LNCAP (cell line): Measurements from ENCODE around the gene PTPRQ.

ENCODE experiments used
- TF ChIP-seq, protein P1 (sequence below): fragments of 450-650 bp; IDR thresholded peaks from 2 replicates; pipeline ENCODE4 v1.5.1; 2017; ENCODE audit warnings: mild to moderate bottlenecking

Gene PTPRQ

DNA sequence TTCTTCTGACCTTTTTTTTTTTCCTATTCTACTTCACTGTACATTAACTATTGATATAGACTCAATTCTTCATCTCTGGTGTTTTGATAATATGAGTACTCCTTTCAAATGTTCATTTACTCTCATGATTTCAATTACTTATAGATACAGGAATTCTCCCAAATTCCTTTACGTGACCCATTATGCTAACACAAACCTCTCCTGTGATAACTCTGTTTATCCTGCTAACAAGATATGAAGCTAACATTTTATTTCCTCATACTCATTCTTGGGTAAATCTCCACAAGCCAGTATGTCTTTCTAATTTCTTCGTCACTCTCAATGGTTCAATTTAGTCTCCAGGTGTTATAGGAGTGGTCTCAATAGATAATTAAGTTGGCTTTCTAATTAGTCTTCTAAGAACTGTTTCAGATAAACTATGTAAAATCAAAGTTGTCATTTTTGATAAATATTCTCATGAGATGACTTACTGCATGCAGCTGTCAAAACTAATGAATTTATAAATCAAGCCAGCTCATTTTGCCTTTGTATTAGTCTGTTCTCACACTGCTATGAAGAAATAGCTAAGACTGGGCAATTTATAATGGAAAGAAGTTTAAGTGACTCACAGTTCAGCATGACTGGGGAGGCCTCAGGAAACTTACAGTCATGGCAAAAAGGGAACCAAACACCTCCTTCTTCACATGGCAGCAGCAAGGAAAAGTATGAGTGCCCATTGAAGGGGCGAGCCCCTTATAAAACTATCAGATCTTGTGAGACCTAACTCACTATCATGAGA is 132.8 kb downstream of the PTPRQ start:
- TF ChIP-seq, protein P1, sequence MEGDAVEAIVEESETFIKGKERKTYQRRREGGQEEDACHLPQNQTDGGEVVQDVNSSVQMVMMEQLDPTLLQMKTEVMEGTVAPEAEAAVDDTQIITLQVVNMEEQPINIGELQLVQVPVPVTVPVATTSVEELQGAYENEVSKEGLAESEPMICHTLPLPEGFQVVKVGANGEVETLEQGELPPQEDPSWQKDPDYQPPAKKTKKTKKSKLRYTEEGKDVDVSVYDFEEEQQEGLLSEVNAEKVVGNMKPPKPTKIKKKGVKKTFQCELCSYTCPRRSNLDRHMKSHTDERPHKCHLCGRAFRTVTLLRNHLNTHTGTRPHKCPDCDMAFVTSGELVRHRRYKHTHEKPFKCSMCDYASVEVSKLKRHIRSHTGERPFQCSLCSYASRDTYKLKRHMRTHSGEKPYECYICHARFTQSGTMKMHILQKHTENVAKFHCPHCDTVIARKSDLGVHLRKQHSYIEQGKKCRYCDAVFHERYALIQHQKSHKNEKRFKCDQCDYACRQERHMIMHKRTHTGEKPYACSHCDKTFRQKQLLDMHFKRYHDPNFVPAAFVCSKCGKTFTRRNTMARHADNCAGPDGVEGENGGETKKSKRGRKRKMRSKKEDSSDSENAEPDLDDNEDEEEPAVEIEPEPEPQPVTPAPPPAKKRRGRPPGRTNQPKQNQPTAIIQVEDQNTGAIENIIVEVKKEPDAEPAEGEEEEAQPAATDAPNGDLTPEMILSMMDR: no peak

DNA sequence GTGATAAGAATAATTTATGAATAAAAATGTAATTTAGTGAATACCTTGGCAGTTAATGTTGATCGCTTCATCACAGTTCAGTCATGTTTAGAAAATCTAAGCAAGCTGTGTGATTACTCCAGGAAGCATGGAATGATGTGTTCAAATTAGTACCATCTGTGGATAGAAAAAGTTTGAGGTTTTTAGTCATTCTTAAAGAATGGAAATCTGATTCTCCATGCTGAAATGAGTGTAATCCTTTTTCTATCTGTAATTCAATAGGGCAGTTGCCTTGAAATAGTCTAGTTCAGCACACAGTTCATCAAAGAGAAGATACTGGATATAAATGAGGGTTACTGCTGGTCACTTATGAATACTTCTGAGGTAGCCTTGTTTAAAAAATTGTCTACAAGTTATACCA is 136.2 kb downstream of the PTPRQ start:
- TF ChIP-seq, protein P1: no peak

DNA sequence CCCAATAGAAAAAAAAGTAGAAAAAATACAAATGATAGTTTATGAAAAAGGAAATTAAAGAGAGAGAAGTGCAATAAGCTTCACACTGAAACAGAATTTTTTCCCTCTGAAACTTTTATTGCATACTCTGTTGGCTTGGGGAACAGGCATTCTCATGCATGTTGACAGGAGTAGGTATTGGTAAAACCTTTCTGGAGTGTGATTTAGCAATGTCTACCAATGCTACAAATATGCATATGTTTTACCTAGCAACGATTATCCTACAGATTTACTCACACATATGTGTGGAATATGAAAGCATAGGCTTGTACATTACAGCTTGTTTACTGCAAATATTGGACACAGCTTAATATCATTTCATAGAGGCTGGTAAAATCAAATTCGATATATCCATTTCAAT is 137.7 kb downstream of the PTPRQ start:
- TF ChIP-seq, protein P1: no peak

DNA sequence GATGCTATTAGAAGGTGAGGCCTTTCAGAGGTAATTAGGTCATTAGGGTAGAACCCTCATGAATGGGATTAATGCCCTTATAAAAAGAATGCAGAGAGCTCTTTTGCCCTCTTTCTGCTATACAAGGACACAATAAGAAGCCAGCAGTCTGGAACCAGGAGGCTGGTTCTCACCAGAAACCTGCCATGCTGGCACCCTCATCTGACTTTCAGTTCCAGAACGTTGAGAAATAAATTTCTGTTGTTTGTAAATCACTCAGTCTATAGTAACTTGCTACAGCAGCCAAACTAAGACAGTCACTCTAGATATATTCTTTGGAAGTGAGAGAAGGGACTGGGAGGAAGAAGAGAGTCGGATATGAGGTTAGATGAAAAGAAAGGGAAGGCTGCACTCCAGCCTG is 138.4 kb downstream of the PTPRQ start:
- TF ChIP-seq, protein P1: no peak

DNA sequence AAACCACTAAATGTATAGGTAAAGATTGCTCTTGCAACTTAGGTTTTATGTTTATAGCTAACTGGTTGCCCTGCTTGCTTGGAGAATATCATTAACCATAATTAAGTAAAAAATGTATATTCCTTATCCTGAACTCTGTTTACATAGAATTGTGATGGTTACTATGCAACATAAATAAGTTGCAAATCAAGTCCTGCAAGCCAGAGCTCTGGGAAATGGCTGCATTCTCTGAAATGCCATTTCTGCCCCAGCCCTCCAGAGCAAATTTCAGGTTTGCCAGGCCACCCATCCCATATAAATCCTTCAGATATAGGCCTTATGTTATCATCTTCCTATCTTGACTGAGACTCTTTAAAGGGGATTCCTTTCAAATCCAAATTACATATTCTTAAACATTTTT is 145.0 kb downstream of the PTPRQ start:
- TF ChIP-seq, protein P1: no peak

DNA sequence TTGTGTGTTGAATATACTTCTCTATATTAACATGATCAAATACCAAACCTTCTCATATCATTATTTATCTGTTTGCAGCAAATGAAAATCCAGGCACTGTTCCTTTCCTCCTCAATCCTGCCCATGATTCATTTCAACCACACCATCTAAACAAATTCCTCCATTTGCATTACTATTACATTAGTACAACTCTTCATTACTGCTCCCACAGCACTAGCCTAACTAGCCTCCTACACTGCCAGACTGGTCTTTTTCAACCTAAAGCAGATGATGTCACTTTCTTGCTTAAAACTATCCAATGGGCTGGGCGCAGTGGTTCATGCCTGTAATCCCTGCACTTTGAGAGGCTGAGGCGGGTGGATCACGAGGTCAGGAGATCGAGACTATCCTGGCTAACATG is 146.1 kb downstream of the PTPRQ start:
- TF ChIP-seq, protein P1: no peak

DNA sequence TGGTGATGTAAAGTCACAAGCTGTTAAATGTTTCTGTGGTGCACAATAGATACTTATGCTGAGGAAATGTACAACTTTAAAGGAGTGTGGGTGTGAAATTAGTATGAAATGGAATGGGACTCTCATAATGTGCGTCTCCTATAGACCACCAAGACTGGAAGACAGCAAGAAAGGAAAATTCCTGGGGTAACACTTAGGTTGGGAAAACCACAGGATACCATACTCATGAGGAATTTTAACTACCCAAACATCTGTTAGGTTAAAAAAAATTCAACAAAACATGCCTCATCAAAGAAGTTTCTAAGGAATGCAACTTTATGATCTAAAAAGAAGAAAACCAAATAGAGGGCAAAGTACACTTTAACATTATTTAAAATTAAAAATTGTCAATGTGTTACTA is 149.7 kb downstream of the PTPRQ start:
- TF ChIP-seq, protein P1: no peak

DNA sequence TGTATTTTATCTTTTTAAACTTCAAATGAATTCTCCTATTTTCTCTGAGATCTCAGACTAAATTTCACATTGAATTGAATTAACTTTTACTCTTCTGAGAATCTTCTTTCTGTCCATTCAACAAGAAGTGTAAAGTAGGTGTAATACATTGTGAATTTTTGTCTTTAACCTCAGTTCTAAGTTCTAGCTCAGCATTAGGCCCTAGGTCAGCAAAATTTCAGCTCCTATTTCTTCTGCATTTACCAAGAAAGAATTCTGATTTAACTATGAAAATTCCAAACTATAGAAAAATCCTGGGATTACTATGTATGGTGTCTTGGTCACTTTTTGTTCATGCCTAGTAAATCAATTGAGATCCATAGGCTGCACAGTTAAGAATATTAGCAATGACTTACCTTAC is 152.5 kb downstream of the PTPRQ start:
- TF ChIP-seq, protein P1: no peak
